HG02571 (cell line): Measurements from ENCODE around the gene CHST8.

Source experiments
- ATAC-seq: cut with Tn5 transposase; IDR thresholded peaks from one replicate; pipeline ENCODE4 v1.9.1; 2021; ENCODE audit warnings: mild to moderate bottlenecking, moderate library complexity; ENCODE audit not compliant: unreplicated experiment

The CHST8 gene

GRCh38 chr19:33734913-33735312, 113.2 kb downstream of the CHST8 start:
- ATAC-seq = no peak

- ATAC-seq = no peak
These were observed 114.4 kb downstream of the CHST8 start for GRCh38 chr19:33736158-33736557.

GRCh38 chr19:33736787-33737186, 115.0 kb downstream of the CHST8 start:
- no peak for ATAC-seq

- ATAC-seq = no peak
These were observed 116.1 kb downstream of the CHST8 start for GRCh38 chr19:33737681-33738371.

GRCh38 chr19:33740811-33741396, 119.2 kb downstream of the CHST8 start:
- ATAC-seq = no peak

- no peak for ATAC-seq
These were observed 123.5 kb downstream of the CHST8 start for GRCh38 chr19:33745297-33745696.

GRCh38 chr19:33746159-33746558, 124.4 kb downstream of the CHST8 start:
- no peak for ATAC-seq

GRCh38 chr19:33747273-33747672, 125.5 kb downstream of the CHST8 start:
- ATAC-seq = no peak

- no peak for ATAC-seq
These were observed 126.5 kb downstream of the CHST8 start for GRCh38 chr19:33748231-33748630.

GRCh38 chr19:33749016-33749415, 127.3 kb downstream of the CHST8 start:
- ATAC-seq = no peak

GRCh38 chr19:33749619-33750175, 127.9 kb downstream of the CHST8 start:
- no peak for ATAC-seq

- no peak for ATAC-seq
These were observed 129.1 kb downstream of the CHST8 start for GRCh38 chr19:33750587-33751435.

GRCh38 chr19:33751436-33751770, 129.7 kb downstream of the CHST8 start:
- ATAC-seq = no peak

GRCh38 chr19:33752018-33752800, 130.5 kb downstream of the CHST8 start:
- no peak for ATAC-seq

- no peak for ATAC-seq
These were observed 131.2 kb downstream of the CHST8 start for GRCh38 chr19:33752945-33753344.

GRCh38 chr19:33754361-33754760, 132.6 kb downstream of the CHST8 start:
- ATAC-seq = no peak

- no peak for ATAC-seq
These were observed 133.6 kb downstream of the CHST8 start for GRCh38 chr19:33755099-33756035.

- no peak for ATAC-seq
These were observed 134.4 kb downstream of the CHST8 start for GRCh38 chr19:33756177-33756576.

- no peak for ATAC-seq
These were observed 136.8 kb downstream of the CHST8 start for GRCh38 chr19:33758541-33759013.

- ATAC-seq = no peak
These were observed 137.6 kb downstream of the CHST8 start for GRCh38 chr19:33759356-33759755.
